HepG2 (cell line): ENCODE results near the gene CD80. TPM values are rescaled to one million over a fixed set of nuclear protein-coding genes. Genes with fewer than 3 reads are reported as not detected.

ENCODE experiments used
- ATAC-seq: fragments of 200-7000 bp; cut with Tn5 transposase; 3 replicates; pipeline ENCODE4 v1.9.1; 2020; ENCODE audit warnings: mild to moderate bottlenecking, moderate library complexity
- BruUV-seq: library from RNA; stranded (reverse); fragments of 400-500 nt; replicated peaks from 2 replicates; lab custom pipeline; 2021; lab: Mats Ljungman, UMichigan
- CTCF ChIA-PET: fragments of 300-600 bp; formaldehyde crosslinking; extraction: SDS; loops from one replicate; lab custom pipeline; 2021; ENCODE audit warnings: low total read pairs, inconsistent platforms, low intra/inter-chr PET ratio; lab: Yijun Ruan, JAX
- POLR2A ChIA-PET: fragments of 350-600 bp; sonication (Branson Sonifier 250); formaldehyde crosslinking; loops from one replicate; lab custom pipeline; 2020; ENCODE audit warnings: antibody characterized with exemption, inconsistent platforms; lab: Yijun Ruan, JAX
- DNase-seq: peaks from one replicate; pipeline ENCODE4 v3.0.0-alpha.2; 2015; ENCODE audit warnings: low spot score
- FAIRE-seq: peaks from 3 replicates; lab custom pipeline; 2011; peaks lifted over from hg19 to GRCh38; lab: Jason Lieb, UNC
- H2AFZ ChIP-seq: one replicate; pipeline ENCODE4 v1.6.1; 2011; ENCODE audit warnings: low read length, inconsistent platforms
- H3K27ac ChIP-seq: fragments of 300-600 bp; 3 replicates; pipeline ENCODE4 v1.8.0; 2011; ENCODE audit warnings: mixed run types, mild to moderate bottlenecking, mixed read lengths, low read length, inconsistent platforms; ENCODE audit not compliant: insufficient read depth; ENCODE audit errors: extremely low read length
- H3K27me3 ChIP-seq, 2 experiments: fragments of 200-600 bp in 1 of 2; 2 replicates in 1 of 2; 3 replicates in 1 of 2; pipeline versions ENCODE4 v1.6.0 to v1.8.0; 2011; ENCODE audit warnings: low read length in 2 of 2, mild to moderate bottlenecking in 2 of 2, moderate library complexity in 2 of 2, inconsistent platforms in 1 of 2; ENCODE audit not compliant: insufficient read depth in 2 of 2, control insufficient read depth in 1 of 2
- H3K36me3 ChIP-seq, 2 experiments: fragments of 200-600 bp in 1 of 2; replicated peaks in 1 of 2; 2 replicates in 1 of 2; 3 replicates in 1 of 2; pipeline versions ENCODE4 v1.5.1 to v1.8.0; 2011; ENCODE audit warnings: low read length in 2 of 2, inconsistent platforms in 1 of 2; ENCODE audit not compliant: insufficient read depth in 2 of 2, control insufficient read depth in 1 of 2
- H3K4me1 ChIP-seq: 2 replicates; pipeline ENCODE4 v1.5.1; 2012; ENCODE audit warnings: low read length, inconsistent platforms; ENCODE audit not compliant: insufficient read depth
- H3K4me2 ChIP-seq: 2 replicates; pipeline ENCODE4 v1.6.0; 2011; ENCODE audit warnings: low read depth, low read length, inconsistent platforms
- H3K4me3 ChIP-seq, 3 experiments: fragments of 200-600 bp in 1 of 3; sonication (generic), shearing (Covaris generic) in 1 of 3; replicated peaks in 1 of 3; 2 replicates each; pipeline ENCODE4 v1.5.1; 2011 to 2016; ENCODE audit warnings: low read length in 3 of 3, inconsistent platforms in 2 of 3, low read depth in 2 of 3, mild to moderate bottlenecking in 2 of 3, control low read depth in 1 of 3, mixed read lengths in 1 of 3; ENCODE audit not compliant: insufficient read depth in 1 of 3
- H3K79me2 ChIP-seq: one replicate; pipeline ENCODE4 v1.6.1; 2011; ENCODE audit warnings: low read length, inconsistent platforms; ENCODE audit not compliant: insufficient read depth
- H3K9ac ChIP-seq: 2 replicates; pipeline ENCODE4 v1.6.0; 2011; ENCODE audit warnings: mild to moderate bottlenecking, low read depth, low read length, inconsistent platforms; ENCODE audit not compliant: insufficient read depth
- H3K9me3 ChIP-seq: 2 replicates; pipeline ENCODE4 v1.5.1; 2012; ENCODE audit warnings: mild to moderate bottlenecking, low read length
- H4K20me1 ChIP-seq: 2 replicates; pipeline ENCODE4 v1.6.0; 2011; ENCODE audit warnings: inconsistent platforms, mild to moderate bottlenecking, low read length, moderate library complexity; ENCODE audit not compliant: insufficient read depth
- FOXO1 ChIP-seq: sonication (generic); formaldehyde crosslinking; IDR thresholded peaks from 2 replicates; pipeline ENCODE4 v1.4.0; 2020; ENCODE audit warnings: missing genetic modification reagents
- IRX3 ChIP-seq: sonication (generic); formaldehyde crosslinking; IDR thresholded peaks from 2 replicates; pipeline ENCODE4 v1.8.1; 2023; ENCODE audit warnings: mild to moderate bottlenecking, low read depth, missing genetic modification reagents, borderline replicate concordance
- MAZ ChIP-seq, 2 experiments: sonication (generic) in 1 of 2; formaldehyde crosslinking in 1 of 2; IDR thresholded peaks; 2 replicates each; pipeline versions ENCODE4 v1.5.0 to v1.6.1; 2012 to 2020; ENCODE audit warnings: low read depth in 2 of 2, mild to moderate bottlenecking in 2 of 2, borderline replicate concordance in 1 of 2, improper control_type of control experiment in 1 of 2, low read length in 1 of 2, missing genetic modification reagents in 1 of 2, moderate library complexity in 1 of 2
- WGBS: methylation state at CpG from one replicate; pipeline ENCODE4 v1.1.6; 2017; ENCODE audit warnings: low lambda C conversion rate; 5-methylcytosine and 5-hydroxymethylcytosine counted together
- in situ Hi-C: cut with HindIII; loops from 2 replicates; pipeline ENCODE4 v1.10.0; 2017; ENCODE audit warnings: low pct_unique_long_range_greater_than_20kb; ENCODE audit not compliant: extremely low pct_ligation_motif_present
- intact Hi-C: fragments of 100-400 bp; cut with micrococcal nuclease; formaldehyde crosslinking; loops from one replicate; pipeline ENCODE4 v1.10.0; 2022; ENCODE audit not compliant: unreplicated experiment
- polyA plus RNA-seq, 8 experiments: library from polyadenylated mRNA; depleted of rRNA in 3 of 8; stranded (reverse) in 7 of 8; unstranded in 1 of 8; fragments of >200 nt; fragmentation: Illumina TruSeq in 4 of 8; extraction: Trizol in 4 of 8; gene quantifications; 2 replicates each; pipeline versions ENCODE4 v1.2.1 to v1.2.3, GENCODE V29; 2011 to 2016; ENCODE audit warnings: low read depth in 4 of 8, missing spikeins in 1 of 8, mixed read lengths in 1 of 8; ENCODE audit not compliant: insufficient read depth in 1 of 8
- total RNA-seq, 5 experiments: library from RNA; depleted of rRNA; stranded (reverse); fragments of >200 nt; fragmentation: Illumina TruSeq; extraction: Trizol; gene quantifications; 2 replicates each; pipeline ENCODE4 v1.2.3, GENCODE V29; 2016; ENCODE audit warnings: low read depth in 1 of 5
- TF ChIP-seq, protein P1 (sequence below): sonication (generic); formaldehyde crosslinking; IDR thresholded peaks from 2 replicates; pipeline ENCODE4 v1.9.0; 2021; ENCODE audit warnings: missing genetic modification reagents, borderline replicate concordance
- TF ChIP-seq, protein P2 (sequence below): IDR thresholded peaks from 2 replicates; pipeline ENCODE4 v1.6.1; 2016; ENCODE audit warnings: mild to moderate bottlenecking
- TF ChIP-seq, protein P3 (sequence below): sonication (generic); formaldehyde crosslinking; IDR thresholded peaks from 2 replicates; pipeline ENCODE4 v1.9.0; 2021; ENCODE audit warnings: missing genetic modification reagents, borderline replicate concordance
- TF ChIP-seq, protein P4 (sequence below): sonication (generic); formaldehyde crosslinking; IDR thresholded peaks from one replicate; pipeline ENCODE4 v1.5.1; 2020; ENCODE audit warnings: mild to moderate bottlenecking, missing genetic modification reagents; ENCODE audit errors: not compliant biosample characterization

Gene CD80
- total and polyA plus RNA-seq, 2 of the 13 experiments (the other 11 are each of a cell fraction or from before 2014, with no cell fraction given): not detected

DNA sequence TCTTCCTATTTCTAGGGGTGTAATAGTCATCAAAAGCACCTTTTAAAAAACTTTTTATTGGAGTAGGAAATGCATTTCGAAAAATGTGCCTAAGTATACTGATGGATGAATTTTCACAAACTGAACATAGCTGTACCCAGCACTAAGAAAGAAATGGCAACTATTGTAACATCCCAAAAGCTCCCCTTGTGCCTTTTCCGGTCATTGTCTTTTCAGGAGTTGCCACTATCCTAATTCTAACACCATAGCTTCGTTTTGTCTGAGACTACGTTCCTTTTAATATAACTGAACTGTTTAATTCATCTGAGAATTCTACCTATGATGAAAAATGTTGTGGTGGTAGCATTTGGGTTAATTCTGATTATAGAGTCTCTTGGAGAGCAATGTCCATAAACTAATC is 59.1 kb downstream of the CD80 start:
- H3K79me2 ChIP-seq: peaks cover 26% of the 10 kb centered on the region
- intact Hi-C loops: no loop called here
- CTCF ChIA-PET: no interaction called here
- peaks cover 0 to 5% of the 10 kb centered on the region in 2 experiments; a peak in 3 of 5 replicates for H3K36me3 ChIP-seq
- in situ Hi-C loops: no loop called here
- POLR2A ChIA-PET: interaction anchor here (5.4 kb wide), 1 partner anchor 36 kb away, joined by 80 read pairs; the partner anchor contains the start of gene TMEM39A
- no peaks in the 10 kb centered on the region; a peak in 1 of 5 replicates for H3K27me3 ChIP-seq
- H3K4me3 ChIP-seq: peak overlapping the region in 2 of 3 experiments; percentile 1 to 96; a peak in 1 of 6 replicates
- no peaks in the 10 kb centered on the region for H4K20me1 ChIP-seq
- no peak for FAIRE-seq
- no peak overlapping the region for H3K27ac ChIP-seq
- peak overlapping the region; percentile 78 for H3K4me2 ChIP-seq
- peaks cover 31% of the 10 kb centered on the region for H3K4me1 ChIP-seq
- BruUV-seq: no TSS peak
- no peak overlapping the region for H2AFZ ChIP-seq
- 95% methylated on average over 4 of the region's 4 CpGs for WGBS
- ATAC-seq: no peak
- no peaks in the 10 kb centered on the region for H3K9me3 ChIP-seq
- no peak overlapping the region for H3K9ac ChIP-seq
- no peak for DNase-seq
- TF ChIP-seq, protein P1, sequence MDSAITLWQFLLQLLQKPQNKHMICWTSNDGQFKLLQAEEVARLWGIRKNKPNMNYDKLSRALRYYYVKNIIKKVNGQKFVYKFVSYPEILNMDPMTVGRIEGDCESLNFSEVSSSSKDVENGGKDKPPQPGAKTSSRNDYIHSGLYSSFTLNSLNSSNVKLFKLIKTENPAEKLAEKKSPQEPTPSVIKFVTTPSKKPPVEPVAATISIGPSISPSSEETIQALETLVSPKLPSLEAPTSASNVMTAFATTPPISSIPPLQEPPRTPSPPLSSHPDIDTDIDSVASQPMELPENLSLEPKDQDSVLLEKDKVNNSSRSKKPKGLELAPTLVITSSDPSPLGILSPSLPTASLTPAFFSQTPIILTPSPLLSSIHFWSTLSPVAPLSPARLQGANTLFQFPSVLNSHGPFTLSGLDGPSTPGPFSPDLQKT (CRISPR knock-in tag): no peak
- TF ChIP-seq, protein P2, sequence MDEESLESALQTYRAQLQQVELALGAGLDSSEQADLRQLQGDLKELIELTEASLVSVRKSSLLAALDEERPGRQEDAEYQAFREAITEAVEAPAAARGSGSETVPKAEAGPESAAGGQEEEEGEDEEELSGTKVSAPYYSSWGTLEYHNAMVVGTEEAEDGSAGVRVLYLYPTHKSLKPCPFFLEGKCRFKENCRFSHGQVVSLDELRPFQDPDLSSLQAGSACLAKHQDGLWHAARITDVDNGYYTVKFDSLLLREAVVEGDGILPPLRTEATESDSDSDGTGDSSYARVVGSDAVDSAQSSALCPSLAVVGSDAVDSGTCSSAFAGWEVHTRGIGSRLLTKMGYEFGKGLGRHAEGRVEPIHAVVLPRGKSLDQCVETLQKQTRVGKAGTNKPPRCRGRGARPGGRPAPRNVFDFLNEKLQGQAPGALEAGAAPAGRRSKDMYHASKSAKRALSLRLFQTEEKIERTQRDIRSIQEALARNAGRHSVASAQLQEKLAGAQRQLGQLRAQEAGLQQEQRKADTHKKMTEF (CRISPR knock-in tag): no peak
- TF ChIP-seq FOXO1: no peak
- TF ChIP-seq MAZ (IDR thresholded peaks at IDR 0.05; ENCODE audit: borderline replicate concordance, low read depth, low read length): no peak
- no peak for TF ChIP-seq MAZ (CRISPR knock-in tag; IDR thresholded peaks at IDR 0.05; ENCODE audit: low read depth)
- TF ChIP-seq IRX3: no peak
- TF ChIP-seq, protein P3, sequence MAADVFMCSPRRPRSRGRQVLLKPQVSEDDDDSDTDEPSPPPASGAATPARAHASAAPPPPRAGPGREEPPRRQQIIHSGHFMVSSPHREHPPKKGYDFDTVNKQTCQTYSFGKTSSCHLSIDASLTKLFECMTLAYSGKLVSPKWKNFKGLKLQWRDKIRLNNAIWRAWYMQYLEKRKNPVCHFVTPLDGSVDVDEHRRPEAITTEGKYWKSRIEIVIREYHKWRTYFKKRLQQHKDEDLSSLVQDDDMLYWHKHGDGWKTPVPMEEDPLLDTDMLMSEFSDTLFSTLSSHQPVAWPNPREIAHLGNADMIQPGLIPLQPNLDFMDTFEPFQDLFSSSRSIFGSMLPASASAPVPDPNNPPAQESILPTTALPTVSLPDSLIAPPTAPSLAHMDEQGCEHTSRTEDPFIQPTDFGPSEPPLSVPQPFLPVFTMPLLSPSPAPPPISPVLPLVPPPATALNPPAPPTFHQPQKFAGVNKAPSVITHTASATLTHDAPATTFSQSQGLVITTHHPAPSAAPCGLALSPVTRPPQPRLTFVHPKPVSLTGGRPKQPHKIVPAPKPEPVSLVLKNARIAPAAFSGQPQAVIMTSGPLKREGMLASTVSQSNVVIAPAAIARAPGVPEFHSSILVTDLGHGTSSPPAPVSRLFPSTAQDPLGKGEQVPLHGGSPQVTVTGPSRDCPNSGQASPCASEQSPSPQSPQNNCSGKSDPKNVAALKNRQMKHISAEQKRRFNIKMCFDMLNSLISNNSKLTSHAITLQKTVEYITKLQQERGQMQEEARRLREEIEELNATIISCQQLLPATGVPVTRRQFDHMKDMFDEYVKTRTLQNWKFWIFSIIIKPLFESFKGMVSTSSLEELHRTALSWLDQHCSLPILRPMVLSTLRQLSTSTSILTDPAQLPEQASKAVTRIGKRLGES (CRISPR knock-in tag): no peak
- TF ChIP-seq, protein P4, sequence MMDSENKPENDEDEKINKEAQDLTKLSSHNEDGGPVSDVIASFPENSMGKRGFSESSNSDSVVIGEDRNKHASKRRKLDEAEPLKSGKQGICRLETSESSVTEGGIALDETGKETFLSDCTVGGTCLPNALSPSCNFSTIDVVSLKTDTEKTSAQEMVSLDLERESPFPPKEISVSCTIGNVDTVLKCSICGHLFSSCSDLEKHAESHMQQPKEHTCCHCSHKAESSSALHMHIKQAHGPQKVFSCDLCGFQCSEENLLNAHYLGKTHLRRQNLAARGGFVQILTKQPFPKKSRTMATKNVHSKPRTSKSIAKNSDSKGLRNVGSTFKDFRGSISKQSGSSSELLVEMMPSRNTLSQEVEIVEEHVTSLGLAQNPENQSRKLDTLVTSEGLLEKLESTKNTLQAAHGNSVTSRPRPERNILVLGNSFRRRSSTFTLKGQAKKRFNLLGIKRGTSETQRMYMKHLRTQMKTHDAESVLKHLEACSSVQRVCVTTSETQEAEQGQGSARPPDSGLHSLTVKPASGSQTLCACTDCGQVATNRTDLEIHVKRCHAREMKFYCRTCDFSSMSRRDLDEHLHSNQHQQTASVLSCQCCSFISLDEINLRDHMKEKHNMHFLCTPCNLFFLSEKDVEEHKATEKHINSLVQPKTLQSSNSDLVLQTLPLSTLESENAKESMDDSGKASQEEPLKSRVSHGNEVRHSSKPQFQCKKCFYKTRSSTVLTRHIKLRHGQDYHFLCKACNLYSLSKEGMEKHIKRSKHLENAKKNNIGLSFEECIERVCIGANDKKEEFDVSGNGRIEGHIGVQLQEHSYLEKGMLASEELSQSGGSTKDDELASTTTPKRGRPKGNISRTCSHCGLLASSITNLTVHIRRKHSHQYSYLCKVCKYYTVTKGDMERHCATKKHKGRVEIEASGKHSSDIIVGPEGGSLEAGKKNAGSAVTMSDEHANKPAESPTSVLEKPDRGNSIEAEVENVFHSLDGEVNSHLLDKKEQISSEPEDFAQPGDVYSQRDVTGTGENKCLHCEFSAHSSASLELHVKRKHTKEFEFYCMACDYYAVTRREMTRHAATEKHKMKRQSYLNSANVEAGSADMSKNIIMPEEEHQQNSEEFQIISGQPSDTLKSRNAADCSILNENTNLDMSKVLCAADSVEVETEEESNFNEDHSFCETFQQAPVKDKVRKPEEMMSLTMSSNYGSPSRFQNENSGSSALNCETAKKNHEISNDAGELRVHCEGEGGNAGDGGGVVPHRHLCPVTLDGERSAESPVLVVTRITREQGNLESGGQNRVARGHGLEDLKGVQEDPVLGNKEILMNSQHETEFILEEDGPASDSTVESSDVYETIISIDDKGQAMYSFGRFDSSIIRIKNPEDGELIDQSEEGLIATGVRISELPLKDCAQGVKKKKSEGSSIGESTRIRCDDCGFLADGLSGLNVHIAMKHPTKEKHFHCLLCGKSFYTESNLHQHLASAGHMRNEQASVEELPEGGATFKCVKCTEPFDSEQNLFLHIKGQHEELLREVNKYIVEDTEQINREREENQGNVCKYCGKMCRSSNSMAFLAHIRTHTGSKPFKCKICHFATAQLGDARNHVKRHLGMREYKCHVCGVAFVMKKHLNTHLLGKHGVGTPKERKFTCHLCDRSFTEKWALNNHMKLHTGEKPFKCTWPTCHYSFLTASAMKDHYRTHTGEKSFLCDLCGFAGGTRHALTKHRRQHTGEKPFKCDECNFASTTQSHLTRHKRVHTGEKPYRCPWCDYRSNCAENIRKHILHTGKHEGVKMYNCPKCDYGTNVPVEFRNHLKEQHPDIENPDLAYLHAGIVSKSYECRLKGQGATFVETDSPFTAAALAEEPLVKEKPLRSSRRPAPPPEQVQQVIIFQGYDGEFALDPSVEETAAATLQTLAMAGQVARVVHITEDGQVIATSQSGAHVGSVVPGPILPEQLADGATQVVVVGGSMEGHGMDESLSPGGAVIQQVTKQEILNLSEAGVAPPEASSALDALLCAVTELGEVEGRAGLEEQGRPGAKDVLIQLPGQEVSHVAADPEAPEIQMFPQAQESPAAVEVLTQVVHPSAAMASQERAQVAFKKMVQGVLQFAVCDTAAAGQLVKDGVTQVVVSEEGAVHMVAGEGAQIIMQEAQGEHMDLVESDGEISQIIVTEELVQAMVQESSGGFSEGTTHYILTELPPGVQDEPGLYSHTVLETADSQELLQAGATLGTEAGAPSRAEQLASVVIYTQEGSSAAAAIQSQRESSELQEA (CRISPR knock-in tag): no peak
